ENCODE data around the gene VPS72. TPM values are rescaled to one million over a fixed set of nuclear protein-coding genes. Genes with fewer than 3 reads are reported as not detected.

The VPS72 gene
- total RNA-seq, 4 donors from 2014 or later = 62.2 to 95.8 (median 68.9) TPM

- intact Hi-C loops (cut with DNase I; ENCODE audit: low total_unique reads) (no loop called here), in situ Hi-C loops (cut with MboI; ENCODE audit: low sequenced_read_pairs in 4 of 4) (no loop called here)
- H3K9me3 ChIP-seq = no peaks in the 10 kb centered on the region
- TF ChIP-seq CTCF (IDR thresholded peaks at IDR 0.05 in 4 of 5, conservative IDR thresholded peaks at IDR 0.05 in 1 of 5) (peak; percentile 18 to 52 (median 45)), POLR2A (IDR thresholded peaks at IDR 0.05) (peak; percentile 31 to 61)
- peak overlapping the region in 3 of 4 donors; percentile 89 to 97 (median 90) for H3K4me3 ChIP-seq
- no peaks in the 10 kb centered on the region for H3K27me3 ChIP-seq
- peak; percentile 16 to 37 for ATAC-seq
- H3K27ac ChIP-seq = peak overlapping the region; percentile 95 to 99 (median 98)
- peaks cover 49 to 61% of the 10 kb centered on the region in 2 donors for H3K4me1 ChIP-seq
- H3K36me3 ChIP-seq = peaks cover 0 to 24% of the 10 kb centered on the region in 2 donors
- no peak for DNase-seq
Observed at GRCh38 chr1:151143057-151143435, 47.0 kb downstream of the VPS72 start.

- intact Hi-C loops (cut with DNase I; ENCODE audit: low total_unique reads) (no loop called here), in situ Hi-C loops (cut with MboI; ENCODE audit: low sequenced_read_pairs in 4 of 4) (no loop called here)
- Histone ChIP-seq H3K36me3 (peaks cover 0 to 29% of the 10 kb centered on the region in 2 donors), H3K4me3 (peak overlapping the region in 2 of 4 donors; percentile 89 to 97), H3K4me1 (peaks cover 51 to 57% of the 10 kb centered on the region in 2 donors), H3K27ac (peak overlapping the region; percentile 95 to 99 (median 98)), H3K9me3 (no peaks in the 10 kb centered on the region), H3K27me3 (no peaks in the 10 kb centered on the region)
- peak; percentile 93 to 99 for DNase-seq
- TF ChIP-seq CTCF (IDR thresholded peaks at IDR 0.05 in 4 of 5, conservative IDR thresholded peaks at IDR 0.05 in 1 of 5) (no peak), POLR2A (IDR thresholded peaks at IDR 0.05) (no peak)
- ATAC-seq = peak; percentile 50 to 56
Observed at GRCh38 chr1:151142411-151143056, 47.5 kb downstream of the VPS72 start.

- ATAC-seq = no peak
- in situ Hi-C loops (cut with MboI; ENCODE audit: low sequenced_read_pairs in 4 of 4) = no loop called here
Observed at GRCh38 chr1:151137789-151138188, 52.2 kb downstream of the VPS72 start.

GRCh38 chr1:151135433-151136385 is 54.3 kb downstream of the VPS72 start:
- Histone ChIP-seq H3K9me3 (no peaks in the 10 kb centered on the region), H3K4me3 (no peak overlapping the region), H3K27ac (peak overlapping the region; percentile 33 to 98 (median 60)), H3K4me1 (peaks cover 6 to 13% of the 10 kb centered on the region in 2 donors), H3K36me3 (peaks cover 0 to 84% of the 10 kb centered on the region in 2 donors), H3K27me3 (no peaks in the 10 kb centered on the region)
- in situ Hi-C loops (cut with MboI; ENCODE audit: low sequenced_read_pairs in 4 of 4) (no loop called here), intact Hi-C loops (cut with DNase I; ENCODE audit: low total_unique reads) (no loop called here)
- peak in 1 of 2 donors; percentile 18 for ATAC-seq
- peak in 1 of 2 donors; percentile 42 for DNase-seq
- TF ChIP-seq CTCF (IDR thresholded peaks at IDR 0.05 in 4 of 5, conservative IDR thresholded peaks at IDR 0.05 in 1 of 5) (peak in 2 of 5 experiments; percentile 18 to 24), POLR2A (IDR thresholded peaks at IDR 0.05) (no peak)

More at GRCh38 chr1:151137789-151138188, 52.2 kb downstream of the VPS72 start:
- H3K4me3 ChIP-seq = no peak overlapping the region
- peak overlapping the region in 3 of 4 donors; percentile 24 to 98 (median 43) for H3K27ac ChIP-seq
- intact Hi-C loops (cut with DNase I; ENCODE audit: low total_unique reads) = no loop called here
- H3K9me3 ChIP-seq = no peaks in the 10 kb centered on the region
- peaks cover 25 to 33% of the 10 kb centered on the region in 2 donors for H3K4me1 ChIP-seq
- peaks cover 0 to 76% of the 10 kb centered on the region in 2 donors for H3K36me3 ChIP-seq
- H3K27me3 ChIP-seq = no peaks in the 10 kb centered on the region
- peak in 1 of 2 donors; percentile 31 for DNase-seq
- TF ChIP-seq POLR2A (IDR thresholded peaks at IDR 0.05) (no peak), CTCF (IDR thresholded peaks at IDR 0.05 in 4 of 5, conservative IDR thresholded peaks at IDR 0.05 in 1 of 5) (no peak)
